NCI-H82 (cell line): ENCODE results near the gene TERT.

Experiments
- DNase-seq: peaks from one replicate; lab custom pipeline; 2025; lab: John Stamatoyannopoulos, UW

The TERT gene

GRCh38 chr5:1318659-1319251 lies 23.9 kb upstream of the TERT start:
- DNase-seq, result no peak

- no peak for DNase-seq
Measured at GRCh38 chr5:1317921-1318565, 23.2 kb upstream of the TERT start.

DNA sequence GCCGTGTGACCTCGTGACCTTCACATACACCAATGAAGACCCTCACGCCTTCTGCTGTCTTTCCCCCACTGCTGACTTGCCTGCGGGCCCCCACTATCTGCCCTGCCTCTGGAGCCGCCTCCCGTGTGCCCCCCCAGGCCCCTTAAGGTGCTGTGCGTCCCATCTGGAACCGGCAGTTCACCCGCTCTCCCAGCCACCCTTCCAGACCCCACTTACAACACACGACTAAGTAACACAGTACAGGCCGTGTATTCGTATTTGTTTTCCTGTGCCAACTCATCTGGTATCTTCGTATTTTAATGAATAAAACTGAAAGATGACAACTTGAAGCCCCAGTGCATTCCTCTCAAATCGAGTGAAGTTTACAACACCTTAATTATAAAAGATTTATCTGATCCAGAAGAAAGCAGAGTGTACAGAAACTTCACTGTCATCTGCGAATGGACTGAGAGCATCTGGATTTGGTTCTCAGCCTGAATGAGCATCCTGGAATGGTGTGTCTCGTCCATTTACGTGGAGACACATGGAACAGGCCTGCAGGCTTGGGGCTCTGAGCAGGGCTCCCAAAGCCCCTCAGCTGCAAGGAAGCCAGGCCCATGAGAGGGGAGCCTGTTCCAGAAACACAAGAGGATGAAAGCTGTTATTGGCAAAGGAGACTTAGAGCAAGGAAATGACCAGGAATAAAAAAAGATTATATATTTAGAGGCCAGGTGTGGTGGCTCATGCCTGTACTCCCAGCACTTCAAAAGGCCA lies 21.9 kb upstream of the TERT start:
- peak; percentile 7 for DNase-seq

DNA sequence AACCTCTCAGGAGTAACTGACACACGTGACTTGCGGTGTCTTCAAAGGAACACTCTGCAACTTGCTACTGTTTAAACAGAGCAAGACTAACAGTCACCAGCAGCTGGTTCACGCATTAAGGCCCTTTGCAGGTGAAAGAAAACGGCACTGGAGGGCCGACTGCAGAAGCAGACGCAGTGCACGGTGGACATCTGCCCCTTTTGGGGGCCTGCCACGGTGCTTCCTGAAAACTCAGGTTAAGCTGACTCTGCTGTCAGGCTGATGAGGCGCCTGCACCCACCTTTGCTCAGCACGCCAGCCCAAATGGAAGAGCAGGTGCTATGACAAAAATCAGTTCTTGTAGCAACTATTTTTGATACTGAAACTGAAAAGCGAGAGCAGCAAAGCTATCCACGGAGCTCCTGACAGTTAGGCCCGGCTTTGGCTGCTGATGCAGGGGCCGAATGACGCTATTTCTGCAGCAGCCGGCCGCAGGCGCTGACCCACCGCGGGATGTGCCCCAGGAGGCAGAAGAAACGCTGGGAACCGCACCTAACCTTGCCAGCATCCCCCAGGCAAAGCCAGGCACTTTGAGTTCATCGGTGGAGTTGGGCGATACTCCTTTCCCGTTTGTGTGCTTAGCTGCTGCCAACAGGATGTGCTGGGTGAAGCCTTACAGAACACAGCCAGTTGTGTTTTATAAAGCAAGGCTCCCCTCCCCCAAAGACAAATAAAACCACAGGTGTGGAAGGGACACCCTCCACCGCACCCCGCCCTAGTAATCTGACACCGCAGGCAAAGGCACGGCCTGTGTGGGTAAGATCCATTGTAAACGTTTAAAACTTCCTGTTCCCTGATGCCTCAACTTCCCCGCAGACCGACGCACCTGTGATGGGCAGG lies 21.1 kb upstream of the TERT start:
- peak; percentile 49 for DNase-seq

DNA sequence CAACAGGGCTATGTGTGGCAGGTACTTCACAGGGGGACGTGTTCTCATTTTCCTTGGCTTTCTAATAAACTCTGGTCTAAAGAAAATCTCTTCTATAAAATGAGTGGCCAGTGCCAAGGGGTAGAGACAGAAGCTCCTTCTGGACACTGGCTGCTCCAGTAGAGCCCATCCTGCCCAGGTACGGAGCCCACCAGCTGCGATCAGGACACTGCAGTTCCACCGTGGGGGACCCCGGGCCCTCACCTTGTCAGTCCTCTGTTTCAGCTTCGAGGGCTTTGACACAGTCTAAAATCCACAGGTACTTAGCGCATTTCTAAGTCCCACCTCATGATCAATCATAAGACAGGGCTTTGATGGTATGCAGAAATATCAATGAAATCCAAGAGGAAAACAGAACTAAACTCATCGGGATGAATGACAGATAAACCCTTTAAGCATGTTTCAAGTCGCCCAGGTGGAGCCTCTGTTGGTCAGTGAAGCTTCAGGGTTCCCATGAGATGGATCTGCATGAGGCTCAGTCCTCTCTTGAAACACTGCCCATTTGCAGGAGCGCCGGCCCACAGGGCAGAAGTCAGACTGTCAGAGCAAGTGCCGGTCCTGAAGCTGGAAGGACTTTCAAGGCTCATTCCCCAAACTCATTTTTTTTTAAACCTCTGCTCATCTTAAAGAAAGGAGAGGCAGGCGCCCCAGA lies 20.3 kb upstream of the TERT start:
- DNase-seq, result no peak

DNA sequence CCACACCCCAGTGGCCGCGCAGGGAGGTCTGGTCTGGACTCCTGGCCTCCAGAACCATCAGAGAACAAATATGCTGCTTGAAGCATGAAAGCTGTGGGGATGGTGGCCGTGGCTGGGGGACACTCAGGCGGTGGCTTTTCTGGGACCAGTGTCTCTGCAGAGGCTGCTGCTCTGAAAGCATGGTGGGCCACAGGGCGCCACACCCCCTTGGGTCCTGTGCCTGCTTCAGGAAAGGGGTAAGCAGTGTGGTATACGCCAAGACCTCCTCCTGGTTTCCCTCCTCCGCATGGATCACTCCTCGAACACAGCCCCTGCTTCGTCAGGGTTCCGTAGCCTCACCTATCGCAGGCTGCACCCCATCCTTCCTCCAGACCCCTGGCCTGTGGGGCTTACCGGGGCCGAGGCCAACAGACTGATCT lies 19.7 kb upstream of the TERT start:
- DNase-seq, result no peak

GRCh38 chr5:1312993-1313833 lies 18.3 kb upstream of the TERT start:
- no peak for DNase-seq

GRCh38 chr5:1312206-1312605 lies 17.3 kb upstream of the TERT start:
- DNase-seq, result no peak

DNA sequence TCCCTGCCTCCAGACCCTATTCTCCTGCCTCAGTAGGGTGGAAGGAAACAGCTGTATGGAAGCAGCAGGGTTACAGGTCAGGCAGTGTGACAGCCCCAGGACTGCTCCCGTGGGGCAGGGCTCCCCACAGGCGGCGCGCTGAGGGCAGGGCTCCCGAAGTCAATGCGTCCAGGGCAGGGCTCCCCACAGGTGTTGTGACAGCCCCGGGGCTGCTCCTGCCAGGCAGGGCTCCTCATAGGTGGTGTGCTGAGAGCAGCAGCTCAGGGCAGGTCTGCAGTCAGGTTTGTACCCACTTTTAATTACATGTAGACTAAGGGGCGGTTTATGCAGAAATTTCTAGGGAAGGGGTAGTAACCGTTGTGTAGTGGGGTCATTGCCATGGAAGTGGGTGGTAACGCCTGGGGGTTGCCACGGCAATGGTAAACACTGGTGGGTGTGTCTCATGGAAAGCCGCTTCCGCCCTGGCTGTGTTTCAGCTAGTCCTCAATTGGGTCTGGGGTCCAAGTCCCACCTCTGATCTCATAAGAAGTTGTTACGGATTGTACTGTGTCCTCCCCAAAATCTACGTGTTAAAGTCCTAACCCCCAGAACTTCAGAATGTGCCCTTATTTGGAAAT lies 16.7 kb upstream of the TERT start:
- no peak for DNase-seq

DNA sequence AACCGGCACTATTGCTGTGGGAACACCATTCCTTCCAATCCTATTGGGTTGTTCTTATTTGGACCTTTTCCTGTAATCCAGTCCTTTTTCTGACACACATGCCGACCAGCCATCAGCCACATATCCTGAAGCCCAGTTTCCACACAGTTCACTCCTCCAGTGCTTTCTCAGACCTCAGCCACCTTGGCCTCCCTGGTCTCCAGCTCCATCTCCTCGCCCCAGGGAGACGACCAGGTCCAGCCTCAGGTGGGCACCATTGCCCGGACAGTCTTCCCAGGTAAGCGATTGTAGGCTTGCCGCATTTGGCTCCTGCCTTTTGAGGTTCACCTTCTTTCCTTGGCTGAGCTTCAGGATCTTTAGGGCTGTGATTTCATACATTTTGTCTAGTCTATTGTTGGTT lies 15.2 kb upstream of the TERT start:
- DNase-seq, result no peak

- no peak for DNase-seq
Measured at GRCh38 chr5:1304033-1304432, 9.2 kb upstream of the TERT start.

DNA sequence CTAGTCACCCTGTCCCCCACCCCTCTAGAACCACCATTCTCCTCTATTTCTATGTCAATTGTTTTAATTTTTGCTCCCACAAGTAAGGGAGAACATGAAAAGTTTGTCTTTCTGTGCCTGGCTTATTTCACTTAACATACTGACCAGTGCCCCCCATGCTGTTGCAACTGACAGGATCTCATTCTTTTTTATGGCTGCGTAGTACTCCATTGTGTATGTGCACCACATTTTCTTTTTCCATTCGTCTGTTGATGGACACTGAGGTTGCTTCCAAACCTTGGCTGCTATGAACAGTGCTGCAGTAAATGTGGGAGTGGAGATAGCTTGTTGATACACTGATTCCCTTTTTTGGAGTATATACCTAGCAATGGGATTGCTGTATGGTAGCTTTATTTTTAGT lies 7.4 kb upstream of the TERT start:
- no peak for DNase-seq

DNA sequence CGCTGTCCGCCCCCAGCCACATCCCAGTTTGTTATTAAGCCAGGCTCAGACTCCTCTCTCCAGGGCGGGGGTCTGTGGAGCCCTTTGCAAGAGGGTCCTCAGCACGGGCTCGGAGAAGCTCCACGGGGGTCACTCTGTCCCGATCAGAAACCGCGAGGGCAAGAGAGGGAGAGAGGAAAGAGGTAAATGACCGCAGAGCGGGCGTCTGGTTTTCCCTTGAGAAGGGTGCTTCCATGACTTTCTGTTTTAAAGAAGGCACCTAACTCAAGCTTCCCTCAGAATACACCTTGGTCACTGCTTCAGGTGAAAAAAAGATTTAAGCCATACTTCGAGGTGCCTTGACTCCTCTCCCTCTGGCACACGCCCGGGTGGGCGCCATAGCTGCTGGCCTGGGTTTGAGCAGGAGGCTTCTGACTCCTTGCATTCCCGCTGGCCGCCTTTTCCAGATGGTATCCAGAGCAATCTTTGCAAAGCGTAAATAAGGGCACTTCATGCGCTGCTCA lies 5.8 kb upstream of the TERT start:
- no peak for DNase-seq

DNA sequence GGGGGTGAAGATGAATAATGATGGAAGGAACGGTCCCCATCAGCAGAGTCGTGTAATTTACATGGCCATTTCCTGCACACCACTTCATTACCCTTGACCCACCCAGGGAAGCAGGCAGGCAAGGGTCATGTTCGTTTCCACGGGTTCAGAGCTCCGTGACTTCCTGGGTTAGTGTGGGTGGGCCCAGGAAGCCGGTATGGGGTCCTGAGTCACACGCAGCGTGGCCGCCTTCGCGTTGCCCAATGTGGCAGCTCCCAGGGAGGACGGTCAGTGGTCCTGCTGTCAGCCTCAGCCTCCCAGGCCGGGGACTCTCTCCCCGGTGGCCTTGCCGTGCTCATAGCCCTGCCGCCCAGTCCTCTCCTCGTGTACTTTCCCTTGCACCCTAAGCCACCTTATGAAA lies 5.1 kb upstream of the TERT start:
- DNase-seq, result no peak

- no peak for DNase-seq
Measured at GRCh38 chr5:1299511-1299850, 4.6 kb upstream of the TERT start.

DNA sequence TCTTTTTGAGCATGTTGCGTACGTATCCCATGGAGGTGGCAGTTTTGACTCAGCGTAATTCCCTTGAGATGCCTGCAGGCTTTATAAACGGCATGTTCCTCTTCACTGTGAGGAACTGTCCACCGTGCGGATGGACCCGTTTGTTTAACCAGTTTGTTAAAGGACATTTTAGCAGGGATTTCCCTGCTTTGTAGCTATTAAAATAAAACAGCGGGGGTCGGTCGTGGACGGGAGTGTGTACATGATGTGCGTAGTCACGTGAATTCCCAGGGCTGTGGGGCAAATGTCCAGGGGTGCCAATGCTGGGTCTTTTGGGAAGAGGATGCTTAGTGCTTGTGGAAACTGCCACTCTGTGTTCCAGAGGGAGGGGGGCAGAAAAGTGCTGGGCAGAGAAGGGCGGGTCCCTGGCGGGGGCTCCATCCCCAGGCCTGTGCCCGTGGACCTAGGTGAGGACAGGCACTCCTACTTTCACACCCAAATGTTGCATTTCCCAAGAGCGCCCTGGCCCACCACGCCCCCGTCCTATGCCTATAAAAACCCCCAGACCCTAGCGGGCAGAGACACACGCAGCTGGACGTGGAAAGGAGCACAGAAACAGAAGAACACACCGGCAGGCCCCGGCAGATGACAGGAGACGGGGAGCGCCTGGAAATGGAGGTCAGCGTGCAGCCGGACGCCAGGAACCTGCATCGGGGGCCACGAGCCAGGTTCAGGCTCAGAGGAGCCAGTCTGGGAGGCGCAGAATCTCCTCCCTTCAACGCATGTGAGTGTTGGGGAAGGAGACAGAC lies 4.0 kb upstream of the TERT start:
- DNase-seq, result no peak

DNA sequence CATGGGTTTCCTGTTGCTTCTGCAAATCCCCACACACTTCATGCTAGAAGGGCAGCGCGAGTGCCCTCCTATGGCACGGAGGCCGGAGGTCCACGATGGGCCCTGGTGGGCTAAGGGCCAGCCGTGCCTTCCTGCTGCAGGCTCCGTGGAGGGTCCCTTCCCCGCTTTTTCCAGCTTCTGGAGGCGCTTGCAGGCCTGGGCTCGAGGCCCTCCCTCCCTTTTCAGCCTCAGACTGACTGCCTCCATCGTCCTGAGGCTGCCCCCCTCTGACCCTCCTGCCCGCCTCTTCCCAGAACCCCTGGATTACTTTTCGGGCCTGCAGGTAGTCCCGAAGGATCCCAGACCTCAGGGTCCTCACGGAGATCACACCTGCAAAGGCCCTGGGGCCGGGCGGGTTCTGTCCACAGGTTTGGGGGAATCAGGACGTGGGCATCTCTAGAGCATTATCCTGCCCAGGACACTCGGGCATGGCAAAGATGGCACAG lies 3.2 kb upstream of the TERT start:
- no peak for DNase-seq

DNA sequence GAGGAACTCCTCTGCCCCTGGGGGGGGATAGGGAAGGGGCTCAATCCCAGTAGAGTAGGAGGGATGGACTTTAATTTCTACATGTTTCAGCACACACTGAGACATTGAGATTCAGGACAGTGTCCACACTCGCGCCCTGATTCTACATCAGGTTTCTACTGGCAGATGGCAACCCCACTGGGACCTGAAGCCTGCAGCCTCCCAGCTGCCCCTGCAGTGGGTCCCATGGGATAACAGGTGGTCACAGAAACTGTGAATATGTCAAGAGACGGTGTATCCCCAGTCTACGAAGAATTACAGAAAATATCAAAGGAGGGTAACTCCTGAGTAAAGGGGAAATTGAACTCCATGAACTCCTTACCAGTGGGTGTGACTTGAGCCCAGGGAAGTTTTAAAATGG lies 2.4 kb upstream of the TERT start:
- peak; percentile 78 for DNase-seq

DNA sequence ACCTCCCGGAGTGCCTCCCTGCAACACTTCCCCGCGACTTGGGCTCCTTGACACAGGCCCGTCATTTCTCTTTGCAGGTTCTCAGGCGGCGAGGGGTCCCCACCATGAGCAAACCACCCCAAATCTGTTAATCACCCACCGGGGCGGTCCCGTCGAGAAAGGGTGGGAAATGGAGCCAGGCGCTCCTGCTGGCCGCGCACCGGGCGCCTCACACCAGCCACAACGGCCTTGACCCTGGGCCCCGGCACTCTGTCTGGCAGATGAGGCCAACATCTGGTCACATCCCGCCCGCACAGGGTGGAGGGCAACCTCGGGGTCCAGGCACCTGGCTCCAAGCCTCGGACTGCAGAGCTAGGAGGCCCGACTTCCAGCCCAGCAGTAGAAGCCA lies 776 bp upstream of the TERT start:
- DNase-seq, result no peak
